ENCODE results near the gene SPOP.

The SPOP gene

DNA sequence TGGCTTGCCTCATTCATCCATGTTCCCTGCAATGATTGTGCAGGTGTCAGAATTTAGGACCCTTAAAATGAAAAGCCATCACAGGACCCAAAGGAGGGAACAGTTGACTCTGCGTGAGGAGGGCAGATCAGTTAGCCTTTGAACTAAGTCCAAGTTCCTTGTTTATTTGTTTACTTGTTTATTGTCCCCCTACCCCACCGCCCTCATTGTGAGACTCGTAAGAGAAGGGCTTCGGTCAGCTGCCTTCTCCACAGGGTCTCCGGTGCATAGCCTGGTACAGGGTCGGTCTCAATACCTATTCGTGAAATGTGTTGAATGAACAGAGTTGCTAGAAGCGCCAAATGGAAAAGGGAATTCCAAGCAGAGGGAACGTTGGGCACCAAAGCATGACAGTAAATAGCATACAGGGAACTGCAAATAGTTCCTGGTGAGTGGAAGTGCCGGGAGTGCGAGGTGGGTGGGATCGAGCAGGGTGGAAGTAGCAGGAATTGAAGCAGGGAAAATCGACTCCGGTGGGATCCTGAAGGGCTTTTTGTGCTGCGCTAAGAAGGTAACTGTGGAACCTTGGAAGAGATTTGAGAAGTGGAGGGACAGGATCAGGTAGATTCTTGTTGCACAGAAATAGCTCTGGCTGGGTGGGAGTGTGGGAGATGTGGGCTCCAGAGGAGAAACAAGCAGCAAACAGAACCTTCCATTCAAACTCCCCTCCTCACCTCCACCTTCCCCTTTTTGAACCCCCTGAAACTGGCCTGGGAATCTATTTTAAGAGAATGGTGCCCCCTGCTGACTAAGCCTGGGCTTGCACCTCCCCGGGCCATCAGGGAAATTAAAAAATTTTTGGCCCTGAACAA lies 17.2 kb upstream of the SPOP start:
- Histone ChIP-seq H3K9ac (ENCODE audit: low read depth, low read length) (no peak overlapping the region), H3K4me3 (ENCODE audit: low read length) (peak overlapping the region; percentile 3; the same call in 1 of the 2 replicates), H3K27ac (ENCODE audit: low read depth, low read length) (no peak overlapping the region), H3K27me3 (ENCODE audit: insufficient read depth, low read length) (no peaks in the 10 kb centered on the region), H3K4me1 (ENCODE audit: insufficient read depth, low read length) (peaks cover 7% of the 10 kb centered on the region), H3K9me3 (ENCODE audit: insufficient read depth, low read depth, low read length) (no peaks in the 10 kb centered on the region), H3K36me3 (ENCODE audit: insufficient read depth, low read length) (peaks cover 2% of the 10 kb centered on the region; the same call in 1 of the 2 replicates)
- 58% methylated on average over 16 of the region's 16 CpGs for WGBS

DNA sequence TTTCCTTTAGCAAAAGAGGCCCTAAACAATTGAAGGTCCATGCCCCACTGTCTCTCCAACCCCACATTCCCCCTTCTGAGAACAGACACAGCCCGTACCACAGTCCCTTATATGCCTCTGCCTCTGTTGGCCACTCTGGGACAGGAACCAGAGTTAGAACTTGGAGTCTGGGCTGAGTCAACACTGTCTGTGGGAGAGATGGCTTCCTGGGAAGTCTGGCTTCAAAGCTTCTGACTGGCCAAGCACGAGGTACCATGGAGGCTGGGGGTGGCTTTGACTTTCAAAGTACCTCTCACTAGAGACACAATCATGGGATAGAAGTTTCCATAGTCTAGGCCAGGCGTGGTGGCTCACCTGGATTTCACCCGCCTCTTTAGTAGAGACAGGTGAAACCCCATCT lies 14.9 kb upstream of the SPOP start:
- H3K27me3 ChIP-seq (ENCODE audit: insufficient read depth, low read length): no peaks in the 10 kb centered on the region
- no peak overlapping the region for H3K4me3 ChIP-seq (ENCODE audit: low read length)
- H3K4me1 ChIP-seq (ENCODE audit: insufficient read depth, low read length): peaks cover 7% of the 10 kb centered on the region
- no peak overlapping the region for H3K27ac ChIP-seq (ENCODE audit: low read depth, low read length)
- H3K9me3 ChIP-seq (ENCODE audit: insufficient read depth, low read depth, low read length): no peaks in the 10 kb centered on the region
- H3K9ac ChIP-seq (ENCODE audit: low read depth, low read length): no peak overlapping the region
- H3K36me3 ChIP-seq (ENCODE audit: insufficient read depth, low read length): no peaks in the 10 kb centered on the region
- 89% methylated on average over 4 of the region's 4 CpGs for WGBS

DNA sequence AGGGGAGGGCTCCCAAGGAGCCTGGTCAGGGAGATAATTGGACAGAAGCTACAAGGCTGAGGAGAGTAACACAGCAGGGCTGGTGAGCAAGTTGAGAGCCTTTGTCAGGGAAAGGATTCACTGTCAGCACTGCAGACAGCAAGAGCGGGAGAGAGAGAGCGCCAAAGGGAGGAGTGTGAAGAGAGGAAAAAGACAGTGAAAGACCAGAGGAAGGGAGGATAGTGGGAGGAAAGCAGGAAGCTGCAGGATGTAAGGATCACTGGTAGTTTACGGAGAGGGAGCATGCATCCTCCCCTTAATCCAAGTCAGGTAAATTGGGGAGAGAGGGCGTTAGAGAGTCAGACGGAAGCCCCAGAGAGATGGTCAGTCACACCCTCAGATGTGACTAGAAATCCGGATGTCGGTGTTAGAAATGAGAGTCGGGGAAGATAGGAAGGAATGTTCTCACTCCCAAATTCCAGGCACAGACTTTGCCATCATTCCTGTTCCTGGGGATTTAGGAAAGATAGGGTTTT lies 13.8 kb upstream of the SPOP start:
- 68% methylated on average over 8 of the region's 8 CpGs for WGBS
- H3K36me3 ChIP-seq (ENCODE audit: insufficient read depth, low read length): no peaks in the 10 kb centered on the region
- no peak overlapping the region for H3K9ac ChIP-seq (ENCODE audit: low read depth, low read length)
- H3K4me3 ChIP-seq (ENCODE audit: low read length): no peak overlapping the region
- H3K9me3 ChIP-seq (ENCODE audit: insufficient read depth, low read depth, low read length): no peaks in the 10 kb centered on the region
- peaks cover 7% of the 10 kb centered on the region for H3K4me1 ChIP-seq (ENCODE audit: insufficient read depth, low read length)
- H3K27ac ChIP-seq (ENCODE audit: low read depth, low read length): no peak overlapping the region
- H3K27me3 ChIP-seq (ENCODE audit: insufficient read depth, low read length): no peaks in the 10 kb centered on the region

DNA sequence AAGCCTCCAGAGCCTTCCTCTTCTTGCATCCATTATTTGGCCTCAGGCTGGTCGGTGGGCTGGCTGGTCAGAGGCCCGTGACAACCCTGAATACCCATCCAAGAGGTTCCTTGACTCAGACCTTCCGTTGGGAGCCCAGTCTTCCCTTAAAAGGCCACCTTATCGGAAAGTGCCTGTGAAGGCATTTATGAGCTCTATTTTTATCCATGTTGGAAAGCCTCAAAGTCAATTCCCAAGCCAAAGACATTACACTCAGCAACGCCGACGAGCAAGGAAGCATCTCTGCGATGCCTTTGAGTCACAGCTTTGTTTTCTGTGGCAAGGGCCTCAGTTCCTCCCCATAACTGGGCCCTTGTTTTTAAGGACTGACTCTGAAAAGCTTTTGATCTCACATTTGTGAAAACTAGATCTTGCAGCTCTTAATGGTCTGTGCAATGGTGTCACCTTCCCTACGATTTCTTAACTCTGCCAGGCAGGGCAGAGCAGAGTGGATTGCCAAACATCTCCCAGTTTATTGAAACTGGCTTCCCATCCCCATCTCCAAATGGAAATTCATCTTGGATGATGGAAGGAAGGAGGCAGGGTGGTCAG lies 13.3 kb upstream of the SPOP start:
- Histone ChIP-seq H3K27me3 (ENCODE audit: insufficient read depth, low read length) (no peaks in the 10 kb centered on the region), H3K4me1 (ENCODE audit: insufficient read depth, low read length) (peaks cover 7% of the 10 kb centered on the region), H3K9me3 (ENCODE audit: insufficient read depth, low read depth, low read length) (no peaks in the 10 kb centered on the region), H3K4me3 (ENCODE audit: low read length) (no peak overlapping the region), H3K36me3 (ENCODE audit: insufficient read depth, low read length) (no peaks in the 10 kb centered on the region), H3K27ac (ENCODE audit: low read depth, low read length) (no peak overlapping the region), H3K9ac (ENCODE audit: low read depth, low read length) (no peak overlapping the region)
- WGBS: 91% methylated on average over 9 of the region's 9 CpGs

DNA sequence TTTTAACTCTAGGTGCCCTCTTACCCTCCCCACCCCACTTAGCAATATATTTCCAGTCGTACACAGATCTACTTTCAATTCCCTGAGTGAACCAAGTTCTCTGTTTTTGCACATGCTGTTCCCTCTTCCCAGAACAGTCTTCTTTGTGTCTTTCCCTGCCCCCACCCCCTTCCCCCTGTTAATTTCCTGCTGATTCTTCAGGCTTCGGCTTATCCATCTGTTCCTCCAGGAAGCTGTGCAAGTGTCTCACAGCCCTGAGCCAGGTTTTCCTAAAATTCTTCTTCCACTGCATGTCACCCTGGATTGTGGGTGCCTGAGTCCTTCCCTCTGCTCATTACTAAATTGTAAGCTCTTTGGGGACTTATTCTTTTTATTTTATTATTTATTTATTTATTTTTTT lies 12.4 kb upstream of the SPOP start:
- Histone ChIP-seq H3K27ac (ENCODE audit: low read depth, low read length) (no peak overlapping the region), H3K9me3 (ENCODE audit: insufficient read depth, low read depth, low read length) (no peaks in the 10 kb centered on the region), H3K9ac (ENCODE audit: low read depth, low read length) (no peak overlapping the region), H3K27me3 (ENCODE audit: insufficient read depth, low read length) (no peaks in the 10 kb centered on the region), H3K4me1 (ENCODE audit: insufficient read depth, low read length) (peaks cover 7% of the 10 kb centered on the region), H3K4me3 (ENCODE audit: low read length) (no peak overlapping the region), H3K36me3 (ENCODE audit: insufficient read depth, low read length) (no peaks in the 10 kb centered on the region)
- 83% methylated on average over 2 of the region's 2 CpGs for WGBS

DNA sequence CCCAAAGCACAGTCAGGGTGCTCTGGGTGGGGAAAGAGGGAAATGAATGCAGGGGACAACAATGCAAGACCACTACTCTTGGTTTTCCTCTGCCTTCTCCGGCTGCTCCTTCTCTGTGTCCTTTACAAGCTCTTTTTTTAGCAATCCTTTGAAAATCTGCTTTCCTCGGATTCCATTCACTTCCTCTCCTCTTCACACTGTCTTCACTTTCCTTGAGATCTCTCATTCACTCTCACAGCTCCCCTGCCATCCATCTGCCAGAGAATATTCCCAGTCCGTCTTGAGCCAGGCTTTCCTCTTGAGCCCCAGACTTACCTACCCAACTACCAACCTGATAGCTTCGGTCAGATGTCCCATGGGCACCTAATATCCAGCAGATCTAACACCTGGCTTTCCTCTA lies 11.0 kb upstream of the SPOP start:
- H3K27me3 ChIP-seq (ENCODE audit: insufficient read depth, low read length): no peaks in the 10 kb centered on the region
- peaks cover 7% of the 10 kb centered on the region for H3K4me1 ChIP-seq (ENCODE audit: insufficient read depth, low read length)
- WGBS: 71% methylated on average over 4 of the region's 4 CpGs
- H3K9ac ChIP-seq (ENCODE audit: low read depth, low read length): no peak overlapping the region
- no peaks in the 10 kb centered on the region for H3K9me3 ChIP-seq (ENCODE audit: insufficient read depth, low read depth, low read length)
- H3K27ac ChIP-seq (ENCODE audit: low read depth, low read length): no peak overlapping the region
- H3K36me3 ChIP-seq (ENCODE audit: insufficient read depth, low read length): no peaks in the 10 kb centered on the region
- no peak overlapping the region for H3K4me3 ChIP-seq (ENCODE audit: low read length)

DNA sequence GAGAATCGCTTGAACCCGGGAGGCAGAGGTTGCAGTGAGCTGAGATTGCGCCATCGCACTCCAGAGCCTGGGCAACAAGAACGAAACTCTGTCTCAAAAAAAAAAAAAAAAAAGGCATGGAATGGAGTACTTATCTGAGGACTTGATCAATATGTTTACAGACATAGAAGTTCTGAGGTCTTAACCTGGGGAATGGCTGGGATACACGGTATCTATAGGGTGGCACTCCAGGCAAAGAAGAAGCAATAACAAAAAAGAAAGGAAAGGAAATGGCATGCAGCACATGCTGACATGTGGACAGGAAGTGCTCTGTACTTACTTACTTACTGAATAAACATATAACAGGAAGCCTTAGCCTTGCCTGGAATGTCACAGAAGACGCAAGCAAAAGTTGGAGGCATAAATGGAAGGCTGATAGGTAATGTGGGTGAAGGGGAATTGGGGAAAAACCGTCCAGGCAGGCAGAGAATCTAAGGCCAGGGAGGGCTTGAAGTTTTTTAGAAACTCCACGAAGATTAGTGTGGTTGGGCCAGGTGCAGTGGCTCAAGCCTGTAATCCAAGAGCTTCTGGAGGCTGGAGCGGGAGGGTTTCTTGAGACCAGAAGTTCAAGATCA lies 10.1 kb upstream of the SPOP start:
- no peaks in the 10 kb centered on the region for H3K27me3 ChIP-seq (ENCODE audit: insufficient read depth, low read length)
- no peaks in the 10 kb centered on the region for H3K9me3 ChIP-seq (ENCODE audit: insufficient read depth, low read depth, low read length)
- no peak overlapping the region for H3K4me3 ChIP-seq (ENCODE audit: low read length)
- no peak overlapping the region for H3K9ac ChIP-seq (ENCODE audit: low read depth, low read length)
- WGBS: 88% methylated on average over 10 of the region's 10 CpGs
- H3K27ac ChIP-seq (ENCODE audit: low read depth, low read length): no peak overlapping the region
- no peaks in the 10 kb centered on the region for H3K36me3 ChIP-seq (ENCODE audit: insufficient read depth, low read length)
- H3K4me1 ChIP-seq (ENCODE audit: insufficient read depth, low read length): peaks cover 7% of the 10 kb centered on the region

DNA sequence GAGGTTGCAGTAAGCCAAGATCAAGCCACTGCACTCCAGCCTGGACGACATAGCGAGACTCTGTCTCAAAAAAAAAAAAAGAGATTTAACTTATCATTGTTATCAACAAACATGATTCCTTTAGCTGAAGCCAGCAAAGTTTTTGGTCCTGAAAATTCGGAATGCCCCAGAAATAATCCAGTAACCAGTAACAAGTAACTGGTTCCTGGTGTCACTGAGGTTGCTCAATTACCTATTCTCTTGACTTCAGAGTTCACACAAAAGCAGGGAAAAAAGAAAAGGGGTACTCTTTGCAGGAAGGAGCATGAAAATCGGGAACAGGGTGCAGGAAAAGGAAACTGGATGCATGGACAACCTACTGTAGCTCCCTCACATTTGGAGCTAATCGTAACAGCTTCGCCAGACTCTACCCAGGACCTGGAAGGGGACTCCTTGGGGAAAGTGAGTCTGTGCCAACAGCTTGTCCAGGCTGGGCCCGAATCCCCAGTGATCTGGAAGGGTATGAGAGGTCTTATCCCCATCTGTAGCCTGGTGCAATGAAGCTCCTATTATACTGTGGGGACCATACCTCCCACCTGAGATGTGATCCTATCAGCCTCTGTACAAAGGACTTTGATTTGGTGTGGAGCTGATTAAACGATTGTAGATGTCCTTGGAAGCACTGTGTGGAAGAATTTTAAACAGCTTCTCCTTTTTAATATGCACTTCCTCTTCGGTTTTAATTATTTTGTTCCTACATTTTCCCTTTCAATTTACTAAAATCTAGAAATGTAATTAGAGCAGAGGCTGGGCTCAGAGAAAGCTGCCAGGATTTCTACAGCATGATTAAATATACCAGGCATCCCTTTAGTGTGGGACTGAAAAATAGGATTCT lies 3.4 kb upstream of the SPOP start:
- Histone ChIP-seq H3K27me3 (ENCODE audit: insufficient read depth, low read length) (no peaks in the 10 kb centered on the region), H3K27ac (ENCODE audit: low read depth, low read length) (no peak overlapping the region), H3K36me3 (ENCODE audit: insufficient read depth, low read length) (no peaks in the 10 kb centered on the region), H3K4me3 (ENCODE audit: low read length) (no peak overlapping the region), H3K9me3 (ENCODE audit: insufficient read depth, low read depth, low read length) (peaks cover 4% of the 10 kb centered on the region; the same call in 1 of the 2 replicates), H3K4me1 (ENCODE audit: insufficient read depth, low read length) (peaks cover 9% of the 10 kb centered on the region), H3K9ac (ENCODE audit: low read depth, low read length) (no peak overlapping the region)
- WGBS: 88% methylated on average over 7 of the region's 9 CpGs

DNA sequence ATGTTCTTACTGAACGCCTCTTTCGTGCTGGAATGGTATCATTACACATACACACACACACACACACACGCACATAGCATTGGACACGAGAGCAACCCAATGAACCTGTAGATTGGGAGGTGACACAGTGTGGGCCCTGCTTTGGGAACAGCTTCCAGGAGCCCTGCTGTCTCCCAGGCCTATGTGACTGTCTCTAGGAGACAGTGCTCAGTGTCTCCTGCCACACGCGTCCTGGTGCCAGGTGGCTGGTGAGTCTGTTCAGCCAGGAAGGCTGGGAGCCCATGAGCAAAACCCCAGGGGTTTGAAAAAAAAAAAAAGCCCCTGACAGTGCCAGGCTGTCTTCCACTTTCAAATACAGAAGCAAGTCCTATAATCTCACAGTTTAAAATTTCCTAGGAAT lies 2.4 kb upstream of the SPOP start:
- Histone ChIP-seq H3K4me1 (ENCODE audit: insufficient read depth, low read length) (peaks cover 13% of the 10 kb centered on the region), H3K9me3 (ENCODE audit: insufficient read depth, low read depth, low read length) (peaks cover 4% of the 10 kb centered on the region; the same call in 1 of the 2 replicates), H3K4me3 (ENCODE audit: low read length) (no peak overlapping the region), H3K27ac (ENCODE audit: low read depth, low read length) (no peak overlapping the region), H3K36me3 (ENCODE audit: insufficient read depth, low read length) (peaks cover 2% of the 10 kb centered on the region; the same call in 1 of the 2 replicates), H3K27me3 (ENCODE audit: insufficient read depth, low read length) (no peaks in the 10 kb centered on the region), H3K9ac (ENCODE audit: low read depth, low read length) (no peak overlapping the region)
- 87% methylated on average over 5 of the region's 6 CpGs for WGBS

DNA sequence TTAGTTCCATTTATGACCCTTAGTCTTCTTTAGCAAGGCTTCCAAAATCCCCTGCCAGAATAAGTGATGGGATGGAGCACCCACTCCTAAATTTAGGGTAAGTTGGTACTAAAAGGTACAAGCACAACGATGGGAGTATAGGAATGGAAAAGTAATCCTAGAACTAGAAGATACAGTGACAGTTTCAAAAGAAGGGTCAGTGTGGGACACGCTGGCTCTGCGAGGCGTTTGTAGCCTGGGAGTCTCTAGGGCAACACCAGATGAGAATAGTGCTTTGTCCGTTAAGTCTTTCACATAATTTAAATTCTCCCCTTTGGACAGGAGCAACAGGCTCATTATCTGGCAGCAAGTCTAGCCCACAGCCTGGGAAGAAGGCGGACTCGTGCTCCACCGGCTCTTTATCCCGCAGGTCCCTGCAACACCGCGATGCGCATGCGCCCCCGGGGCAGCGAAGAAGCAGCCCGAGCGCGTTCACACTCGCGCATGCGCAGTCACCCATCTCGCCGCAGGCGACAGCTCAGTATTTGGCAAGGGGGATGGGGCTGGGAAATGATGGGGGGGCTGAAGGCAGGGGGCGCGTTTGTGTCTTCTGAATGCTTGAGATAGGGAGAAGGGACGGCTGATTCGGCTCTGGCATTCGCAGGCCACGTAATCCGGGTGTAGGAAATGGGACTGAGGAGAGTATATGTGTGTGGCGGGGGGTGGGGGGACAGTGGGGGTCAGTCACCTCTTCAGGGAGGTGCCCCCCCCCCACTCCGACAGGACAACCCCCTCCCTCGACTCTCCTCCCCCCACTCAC lies 564 bp downstream of the SPOP start:
- under 1% methylated on average over 32 of the region's 34 CpGs for WGBS
- peaks cover 13% of the 10 kb centered on the region for H3K4me1 ChIP-seq (ENCODE audit: insufficient read depth, low read length)

More for the DNA sequence above, 564 bp downstream of the SPOP start:
- H3K27me3 ChIP-seq (ENCODE audit: insufficient read depth, low read length): no peaks in the 10 kb centered on the region
- H3K9ac ChIP-seq (ENCODE audit: low read depth, low read length): peak overlapping the region; percentile 81
- H3K4me3 ChIP-seq (ENCODE audit: low read length): peak overlapping the region; percentile 82
- H3K9me3 ChIP-seq (ENCODE audit: insufficient read depth, low read depth, low read length): peaks cover 4% of the 10 kb centered on the region; the same call in 1 of the 2 replicates
- H3K36me3 ChIP-seq (ENCODE audit: insufficient read depth, low read length): peaks cover 10% of the 10 kb centered on the region; the same call in 1 of the 2 replicates
- peak overlapping the region; percentile 92 for H3K27ac ChIP-seq (ENCODE audit: low read depth, low read length)
